Stomach (tissue), 9 donors: Measurements from ENCODE around the gene ETNPPL. TPM values are rescaled to one million over a fixed set of nuclear protein-coding genes. Genes with fewer than 3 reads are reported as not detected.

Experiments used
- DNase-seq, 2 donors: peaks; one replicate each; pipeline versions ENCODE4 v3.0.0 to v3.0.0-alpha.2; 2013 to 2019
- H3K27ac ChIP-seq, 5 donors: fragments of 200-600 bp in 4 of 5; sonication (generic) in 4 of 5; one replicate each; pipeline ENCODE4 v1.5.1; 2013 to 2019; ENCODE audit warnings: mild to moderate bottlenecking in 1 of 5, moderate library complexity in 1 of 5
- H3K27me3 ChIP-seq, 3 donors: fragments of 200-600 bp; sonication (generic); one replicate each; pipeline ENCODE4 v1.5.1; 2017 to 2019; ENCODE audit warnings: mixed run types in 1 of 3
- H3K36me3 ChIP-seq, 4 donors: fragments of 200-600 bp; sonication (generic); 1 replicate in 3 of 4; 2 replicates in 1 of 4; pipeline ENCODE4 v1.5.1; 2016 to 2019
- H3K4me1 ChIP-seq, 4 donors: fragments of 200-600 bp; sonication (generic); one replicate each; pipeline ENCODE4 v1.5.1; 2016 to 2019
- H3K4me3 ChIP-seq, 4 donors: fragments of 200-600 bp; sonication (generic) in 3 of 4; one replicate each; pipeline ENCODE4 v1.5.1; 2016 to 2019; ENCODE audit warnings: mild to moderate bottlenecking in 1 of 4
- H3K9me3 ChIP-seq, 4 donors: fragments of 200-600 bp; sonication (generic); one replicate each; pipeline ENCODE4 v1.5.1; 2016 to 2019
- EP300 ChIP-seq: sonication (generic); formaldehyde crosslinking; IDR thresholded peaks from one replicate; pipeline ENCODE4 v1.6.1; 2017; ENCODE audit warnings: antibody characterized with exemption
- POLR2A ChIP-seq, 4 donors: fragments of 450-650 bp; IDR thresholded peaks; one replicate each; pipeline ENCODE4 v1.6.1; 2016; ENCODE audit warnings: antibody characterized with exemption in 4 of 4, control low read depth in 2 of 4, mild to moderate bottlenecking in 1 of 4, moderate library complexity in 1 of 4
- POLR2AphosphoS5 ChIP-seq, 3 donors: sonication (generic); formaldehyde crosslinking; IDR thresholded peaks; one replicate each; pipeline ENCODE4 v1.6.1; 2016; ENCODE audit warnings: antibody characterized with exemption in 3 of 3
- WGBS, 5 donors: extraction: QIAGEN DNeasy Blood & Tissue Kit in 3 of 5; methylation state at CpG; one replicate each; pipeline versions ENCODE4 v1.1.5 to v1.1.7; 2013 to 2018; 5-methylcytosine and 5-hydroxymethylcytosine counted together
- intact Hi-C: fragments of 100-400 bp; cut with DNase I; formaldehyde crosslinking; loops from one replicate; pipeline ENCODE4 v1.15.1; 2023; ENCODE audit warnings: low total_unique reads
- polyA plus RNA-seq, 3 donors: library from polyadenylated mRNA; stranded (reverse); fragments of 200-250 nt; gene quantifications; one replicate each; pipeline ENCODE4 v1.2.3, GENCODE V29; 2013
- total RNA-seq, 5 donors: library from RNA; depleted of rRNA; stranded (reverse); fragments of >200 nt; gene quantifications; one replicate each; pipeline versions ENCODE4 v1.1.0 to v1.2.3, GENCODE V29; 2014 to 2016
- TF ChIP-seq, protein P1 (sequence below), 7 experiments: fragments of 450-650 bp in 4 of 7; fragments of 200-600 bp in 3 of 7; sonication (generic) in 3 of 7; IDR thresholded peaks; one replicate each; pipeline ENCODE4 v1.5.1; 2016 to 2019; ENCODE audit warnings: antibody characterized with exemption in 7 of 7, control low read depth in 2 of 7, mild to moderate bottlenecking in 1 of 7
- donor health status: healthy with polysubstance abuse.
- donor health status: Bipolar disorder and iron deficiency.
- donor health status: healthy.

ETNPPL gene
- total and polyA plus RNA-seq, 8 donors = 1.9 to 15.6 (median 5.0) TPM; not detected in 2

DNA sequence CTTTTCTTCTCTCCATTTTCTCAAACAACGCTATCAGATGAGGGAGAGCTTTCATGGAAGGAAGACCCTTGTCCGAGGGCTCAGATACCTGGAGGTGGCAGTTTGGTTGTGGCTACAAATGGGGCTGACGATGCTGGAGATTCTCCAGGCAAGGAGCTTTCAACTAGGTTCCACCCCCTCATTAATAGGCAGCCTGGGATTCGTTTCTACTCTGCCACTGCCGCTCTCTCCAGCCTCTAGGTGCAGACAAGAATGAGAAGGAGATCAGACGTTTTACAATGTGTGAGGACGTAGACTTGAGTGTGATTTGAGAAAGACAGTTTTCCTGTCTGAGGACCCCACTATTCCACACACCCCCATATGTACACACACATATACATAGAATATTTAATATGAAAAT, 53.1 kb downstream of the ETNPPL start:
- intact Hi-C loops = no loop called here
- DNase-seq = no peak
- TF ChIP-seq, protein P1, sequence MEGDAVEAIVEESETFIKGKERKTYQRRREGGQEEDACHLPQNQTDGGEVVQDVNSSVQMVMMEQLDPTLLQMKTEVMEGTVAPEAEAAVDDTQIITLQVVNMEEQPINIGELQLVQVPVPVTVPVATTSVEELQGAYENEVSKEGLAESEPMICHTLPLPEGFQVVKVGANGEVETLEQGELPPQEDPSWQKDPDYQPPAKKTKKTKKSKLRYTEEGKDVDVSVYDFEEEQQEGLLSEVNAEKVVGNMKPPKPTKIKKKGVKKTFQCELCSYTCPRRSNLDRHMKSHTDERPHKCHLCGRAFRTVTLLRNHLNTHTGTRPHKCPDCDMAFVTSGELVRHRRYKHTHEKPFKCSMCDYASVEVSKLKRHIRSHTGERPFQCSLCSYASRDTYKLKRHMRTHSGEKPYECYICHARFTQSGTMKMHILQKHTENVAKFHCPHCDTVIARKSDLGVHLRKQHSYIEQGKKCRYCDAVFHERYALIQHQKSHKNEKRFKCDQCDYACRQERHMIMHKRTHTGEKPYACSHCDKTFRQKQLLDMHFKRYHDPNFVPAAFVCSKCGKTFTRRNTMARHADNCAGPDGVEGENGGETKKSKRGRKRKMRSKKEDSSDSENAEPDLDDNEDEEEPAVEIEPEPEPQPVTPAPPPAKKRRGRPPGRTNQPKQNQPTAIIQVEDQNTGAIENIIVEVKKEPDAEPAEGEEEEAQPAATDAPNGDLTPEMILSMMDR (IDR thresholded peaks at IDR 0.05) = no peak
- no peak for TF ChIP-seq EP300
- TF ChIP-seq POLR2AphosphoS5 (IDR thresholded peaks at IDR 0.05) = no peak
- no peak for TF ChIP-seq POLR2A (IDR thresholded peaks at IDR 0.05)
- Histone ChIP-seq H3K36me3 (no peaks in the 10 kb centered on the region), H3K27me3 (no peaks in the 10 kb centered on the region), H3K27ac (no peak overlapping the region), H3K4me3 (no peak overlapping the region), H3K4me1 (no peaks in the 10 kb centered on the region), H3K9me3 (no peaks in the 10 kb centered on the region)
- 52 to 78% (median 71%) methylated on average over 7 of the region's 7 CpGs for WGBS, 5 donors

GRCh38 chr4:108709234-108709633, 53.6 kb downstream of the ETNPPL start:
- TF ChIP-seq POLR2AphosphoS5 (IDR thresholded peaks at IDR 0.05) (no peak), POLR2A (IDR thresholded peaks at IDR 0.05) (no peak)
- Histone ChIP-seq H3K4me3 (no peak overlapping the region), H3K4me1 (no peaks in the 10 kb centered on the region), H3K27ac (no peak overlapping the region), H3K36me3 (no peaks in the 10 kb centered on the region), H3K9me3 (no peaks in the 10 kb centered on the region), H3K27me3 (no peaks in the 10 kb centered on the region)
- intact Hi-C loops = no loop called here
- 81 to 91% (median 87%) methylated on average over 10 of the region's 10 CpGs for WGBS, 5 donors
- DNase-seq = no peak

- Histone ChIP-seq H3K36me3 (no peaks in the 10 kb centered on the region), H3K27me3 (no peaks in the 10 kb centered on the region), H3K9me3 (no peaks in the 10 kb centered on the region), H3K4me1 (no peaks in the 10 kb centered on the region), H3K27ac (no peak overlapping the region), H3K4me3 (no peak overlapping the region)
- no peak for TF ChIP-seq POLR2AphosphoS5 (IDR thresholded peaks at IDR 0.05)
- intact Hi-C loops = no loop called here
- WGBS, 5 donors = 58 to 74% (median 63%) methylated on average over 4 of the region's 4 CpGs
- no peak for DNase-seq
Measured at GRCh38 chr4:108706289-108706688, 56.6 kb downstream of the ETNPPL start.

DNA sequence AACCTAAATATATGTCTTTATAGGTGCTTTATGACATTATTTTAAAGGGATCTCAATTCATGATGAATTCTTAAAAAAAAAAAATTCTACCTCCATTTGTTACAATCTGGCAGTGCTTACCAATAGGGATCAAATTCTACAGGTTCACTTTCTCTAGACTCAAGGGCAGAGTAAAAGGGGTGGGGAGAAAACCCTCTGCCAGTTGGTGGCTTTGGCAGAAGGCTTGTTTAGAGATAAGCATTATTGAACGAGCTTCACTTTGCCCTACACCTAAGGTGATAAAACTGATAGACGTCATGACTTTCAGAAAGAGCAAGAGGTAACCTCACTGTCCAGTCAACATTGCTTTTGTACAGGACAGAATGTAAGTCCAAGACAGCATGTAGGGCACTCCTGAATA, 58.9 kb downstream of the ETNPPL start:
- TF ChIP-seq POLR2AphosphoS5 (IDR thresholded peaks at IDR 0.05) (no peak), EP300 (no peak), POLR2A (IDR thresholded peaks at IDR 0.05) (no peak)
- TF ChIP-seq, protein P1 (IDR thresholded peaks at IDR 0.05) = no peak
- WGBS, 5 donors = 26 to 51% (median 40%) methylated on average over 2 of the region's 2 CpGs
- no peak for DNase-seq
- H3K36me3 ChIP-seq = no peaks in the 10 kb centered on the region
- H3K4me3 ChIP-seq = no peak overlapping the region
- intact Hi-C loops = no loop called here
- H3K27ac ChIP-seq = no peak overlapping the region
- no peaks in the 10 kb centered on the region for H3K27me3 ChIP-seq
- peaks cover 0 to 7% (median 0%) of the 10 kb centered on the region in 4 donors for H3K4me1 ChIP-seq
- no peaks in the 10 kb centered on the region for H3K9me3 ChIP-seq

- Histone ChIP-seq H3K36me3 (no peaks in the 10 kb centered on the region), H3K9me3 (no peaks in the 10 kb centered on the region), H3K27me3 (no peaks in the 10 kb centered on the region), H3K27ac (no peak overlapping the region), H3K4me3 (no peak overlapping the region), H3K4me1 (peaks cover 0 to 7% (median 0%) of the 10 kb centered on the region in 4 donors)
- intact Hi-C loops = no loop called here
- no peak for DNase-seq
- TF ChIP-seq POLR2A (IDR thresholded peaks at IDR 0.05) = no peak
Measured at GRCh38 chr4:108703370-108703769, 59.5 kb downstream of the ETNPPL start.

DNA sequence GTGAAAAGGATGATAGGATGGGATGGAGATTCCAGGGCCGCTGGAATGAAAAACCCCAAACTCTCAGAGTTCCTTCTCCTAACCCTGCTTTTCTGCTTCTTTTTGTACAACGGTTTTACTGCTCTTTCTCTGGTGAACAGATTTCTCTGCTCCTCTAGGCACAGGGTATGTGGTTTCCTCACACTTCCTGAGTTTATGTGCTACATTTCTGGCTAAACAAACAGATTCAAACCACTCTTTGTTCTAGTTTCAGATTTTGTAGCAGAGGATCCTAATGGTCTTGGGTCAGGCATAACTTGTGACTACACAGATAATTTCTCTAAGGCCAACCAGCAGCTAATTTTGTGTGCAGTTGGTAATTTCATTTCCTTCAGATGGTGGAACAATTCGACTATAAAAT, 59.9 kb downstream of the ETNPPL start:
- intact Hi-C loops = no loop called here
- peaks cover 0 to 7% (median 0%) of the 10 kb centered on the region in 4 donors for H3K4me1 ChIP-seq
- no peaks in the 10 kb centered on the region for H3K9me3 ChIP-seq
- no peak overlapping the region for H3K27ac ChIP-seq
- no peak overlapping the region for H3K4me3 ChIP-seq
- no peaks in the 10 kb centered on the region for H3K27me3 ChIP-seq
- no peaks in the 10 kb centered on the region for H3K36me3 ChIP-seq
- no peak for DNase-seq
- TF ChIP-seq EP300 (no peak), POLR2A (IDR thresholded peaks at IDR 0.05) (no peak), POLR2AphosphoS5 (IDR thresholded peaks at IDR 0.05) (no peak)
- TF ChIP-seq, protein P1 (IDR thresholded peaks at IDR 0.05) = no peak
- 49 to 68% (median 64%) methylated on average over 3 of the region's 3 CpGs for WGBS, 5 donors
